CD14-positive monocyte (primary cell): ENCODE data around the gene C3orf52. TPM values are rescaled to one million over a fixed set of nuclear protein-coding genes. Genes with fewer than 3 reads are reported as not detected.

ENCODE experiments used
- DNase-seq, 3 donors: peaks; one replicate each; pipeline ENCODE4 v3.0.0-alpha.2; 2011 to 2022
- H2AFZ ChIP-seq: 2 replicates; pipeline ENCODE4 v1.6.0; 2012; ENCODE audit warnings: mild to moderate bottlenecking, low read depth, low read length, inconsistent platforms; ENCODE audit not compliant: insufficient read depth, poor library complexity, severe bottlenecking
- H3K27ac ChIP-seq, 2 donors: 1 replicate in 1 of 2; 2 replicates in 1 of 2; pipeline ENCODE4 v1.5.1; 2012 to 2013; ENCODE audit warnings: low read length in 2 of 2, control low read depth in 1 of 2, inconsistent platforms in 1 of 2, low read depth in 1 of 2, mild to moderate bottlenecking in 1 of 2
- H3K27me3 ChIP-seq, 2 donors: one replicate each; pipeline versions ENCODE4 v1.6.0 to v1.6.1; 2011 to 2013; ENCODE audit warnings: low read length in 2 of 2; ENCODE audit not compliant: control insufficient read depth in 2 of 2, insufficient read depth in 2 of 2
- H3K36me3 ChIP-seq, 2 donors: replicated peaks in 1 of 2; 1 replicate in 1 of 2; 2 replicates in 1 of 2; pipeline versions ENCODE4 v1.5.1 to v1.6.1; 2012 to 2013; ENCODE audit warnings: low read length in 2 of 2, control low read depth in 1 of 2, inconsistent platforms in 1 of 2, mild to moderate bottlenecking in 1 of 2; ENCODE audit not compliant: insufficient read depth in 2 of 2, control insufficient read depth in 1 of 2
- H3K4me1 ChIP-seq, 2 donors: 1 replicate in 1 of 2; 2 replicates in 1 of 2; pipeline versions ENCODE4 v1.5.1 to v1.6.1; 2012 to 2013; ENCODE audit warnings: low read length in 2 of 2, control low read depth in 1 of 2, inconsistent platforms in 1 of 2, mild to moderate bottlenecking in 1 of 2, moderate library complexity in 1 of 2; ENCODE audit not compliant: insufficient read depth in 2 of 2, control insufficient read depth in 1 of 2
- H3K4me2 ChIP-seq: replicated peaks from 2 replicates; pipeline ENCODE3; 2012; ENCODE audit warnings: low read length, moderate library complexity, mild to moderate bottlenecking; ENCODE audit not compliant: poor library complexity, severe bottlenecking; ENCODE audit errors: extremely low read depth
- H3K4me3 ChIP-seq, 3 experiments: fragments of 200-600 bp in 1 of 3; sonication (generic) in 1 of 3; replicated peaks in 1 of 3; 1 replicate in 2 of 3; 2 replicates in 1 of 3; pipeline ENCODE4 v1.5.1; 2011 to 2013; ENCODE audit warnings: low read length in 3 of 3, mild to moderate bottlenecking in 3 of 3, control low read depth in 2 of 3, low read depth in 2 of 3, inconsistent platforms in 1 of 3, moderate library complexity in 1 of 3
- H3K79me2 ChIP-seq: 2 replicates; pipeline ENCODE4 v1.6.0; 2012; ENCODE audit warnings: mild to moderate bottlenecking, control low read depth, inconsistent platforms, low read length, moderate library complexity; ENCODE audit not compliant: insufficient read depth
- H3K9ac ChIP-seq: 2 replicates; pipeline ENCODE4 v1.6.0; 2017; ENCODE audit warnings: low read length, mild to moderate bottlenecking; ENCODE audit not compliant: insufficient read depth, poor library complexity, severe bottlenecking
- H3K9me3 ChIP-seq, 2 donors: replicated peaks in 1 of 2; 1 replicate in 1 of 2; 2 replicates in 1 of 2; pipeline versions ENCODE4 v1.5.1 to v1.6.1; 2012 to 2013; ENCODE audit warnings: low read length in 2 of 2, control low read depth in 1 of 2; ENCODE audit not compliant: control insufficient read depth in 1 of 2, insufficient read depth in 1 of 2
- H4K20me1 ChIP-seq: 2 replicates; pipeline ENCODE4 v1.6.0; 2012; ENCODE audit warnings: mild to moderate bottlenecking, low read length, control low read depth, moderate library complexity; ENCODE audit not compliant: insufficient read depth
- H3K27ac Mint-ChIP-seq, 7 donors: one replicate each; pipeline ENCODE4 v1.8.0; 2020; ENCODE audit warnings: mild to moderate bottlenecking in 7 of 7, mixed read lengths in 7 of 7, moderate library complexity in 6 of 7, inconsistent platforms in 2 of 7
- H3K27me3 Mint-ChIP-seq, 3 donors: one replicate each; pipeline ENCODE4 v1.8.0; 2021 to 2022; ENCODE audit warnings: low read depth in 3 of 3, mild to moderate bottlenecking in 3 of 3, mixed read lengths in 3 of 3, moderate library complexity in 3 of 3, inconsistent platforms in 1 of 3
- H3K36me3 Mint-ChIP-seq, 2 donors: one replicate each; pipeline ENCODE4 v1.8.0; 2020; ENCODE audit warnings: mixed read lengths in 2 of 2, inconsistent platforms in 1 of 2, mild to moderate bottlenecking in 1 of 2
- H3K4me1 Mint-ChIP-seq: one replicate; pipeline ENCODE4 v1.8.0; 2020; ENCODE audit warnings: mild to moderate bottlenecking, mixed read lengths
- H3K4me3 Mint-ChIP-seq, 2 donors: one replicate each; pipeline ENCODE4 v1.8.0; 2020; ENCODE audit warnings: mild to moderate bottlenecking in 2 of 2, mixed read lengths in 2 of 2, moderate library complexity in 1 of 2
- H3K9me3 Mint-ChIP-seq, 7 donors: one replicate each; pipeline ENCODE4 v1.8.0; 2020 to 2022; ENCODE audit warnings: mixed read lengths in 7 of 7, mild to moderate bottlenecking in 6 of 7, moderate library complexity in 6 of 7, inconsistent platforms in 2 of 7
- WGBS: methylation state at CpG from one replicate; pipeline ENCODE4 v1.1.5; 2013; ENCODE audit warnings: missing lambda C conversion rate; ENCODE audit not compliant: insufficient coverage; 5-methylcytosine and 5-hydroxymethylcytosine counted together
- intact Hi-C, 2 donors: fragments of 100-400 bp; cut with micrococcal nuclease; formaldehyde crosslinking; loops; one replicate each; pipeline versions ENCODE4 v1.15.0 to v1.15.1; 2023
- polyA plus RNA-seq, 3 donors: library from polyadenylated mRNA; depleted of rRNA in 1 of 3; unstranded in 2 of 3; stranded (reverse) in 1 of 3; fragments of 300-500 nt in 2 of 3; fragments of >200 nt in 1 of 3; fragmentation: Illumina TruSeq in 2 of 3; gene quantifications; 1 replicate in 2 of 3; 2 replicates in 1 of 3; pipeline ENCODE4 v1.2.3, GENCODE V29; 2012 to 2021
- TF ChIP-seq, protein P1 (sequence below): fragments of 200-600 bp; IDR thresholded peaks from one replicate; pipeline ENCODE4 v1.8.0; 2022; ENCODE audit warnings: antibody characterized with exemption, mild to moderate bottlenecking

C3orf52 gene
- polyA plus RNA-seq, 3 donors = not detected

DNA sequence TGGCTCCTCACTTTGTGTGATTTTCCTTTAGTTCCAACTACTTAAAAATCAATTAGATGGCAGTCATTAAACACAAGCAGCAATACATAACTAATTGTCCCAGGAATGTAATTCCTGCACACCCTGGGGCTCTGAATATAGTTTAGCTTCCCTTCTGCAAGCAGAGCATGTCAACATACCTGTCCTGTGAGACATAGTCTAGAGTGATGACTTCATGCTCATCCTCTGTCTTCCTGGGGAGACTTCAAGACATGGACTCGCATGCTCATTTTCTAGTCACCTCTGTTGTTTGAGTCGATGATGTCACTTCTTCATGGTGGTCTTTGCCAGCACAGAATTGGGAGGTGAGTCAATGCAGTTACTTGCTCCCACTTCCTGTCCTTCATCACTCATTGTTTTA lies 15.7 kb downstream of the C3orf52 start:
- peaks cover 0 to 4% (median 0%) of the 10 kb centered on the region in 7 donors for H3K9me3 Mint-ChIP-seq
- no peak overlapping the region for H3K27ac Mint-ChIP-seq
- H3K9me3 ChIP-seq = no peaks in the 10 kb centered on the region
- H3K4me3 ChIP-seq = no peak overlapping the region
- H3K79me2 ChIP-seq = no peaks in the 10 kb centered on the region
- no peaks in the 10 kb centered on the region for H3K36me3 Mint-ChIP-seq
- H3K9ac ChIP-seq = no peak overlapping the region
- H3K27me3 Mint-ChIP-seq = peaks cover 42 to 54% (median 51%) of the 10 kb centered on the region in 3 donors
- no peaks in the 10 kb centered on the region for H3K4me1 ChIP-seq
- no peak overlapping the region for H3K27ac ChIP-seq
- H3K4me3 Mint-ChIP-seq = peak overlapping the region in 1 of 2 donors; percentile 12
- H2AFZ ChIP-seq = no peak overlapping the region
- no peak overlapping the region for H3K4me2 ChIP-seq
- no peaks in the 10 kb centered on the region for H3K36me3 ChIP-seq
- H4K20me1 ChIP-seq = no peaks in the 10 kb centered on the region
- TF ChIP-seq, protein P1, sequence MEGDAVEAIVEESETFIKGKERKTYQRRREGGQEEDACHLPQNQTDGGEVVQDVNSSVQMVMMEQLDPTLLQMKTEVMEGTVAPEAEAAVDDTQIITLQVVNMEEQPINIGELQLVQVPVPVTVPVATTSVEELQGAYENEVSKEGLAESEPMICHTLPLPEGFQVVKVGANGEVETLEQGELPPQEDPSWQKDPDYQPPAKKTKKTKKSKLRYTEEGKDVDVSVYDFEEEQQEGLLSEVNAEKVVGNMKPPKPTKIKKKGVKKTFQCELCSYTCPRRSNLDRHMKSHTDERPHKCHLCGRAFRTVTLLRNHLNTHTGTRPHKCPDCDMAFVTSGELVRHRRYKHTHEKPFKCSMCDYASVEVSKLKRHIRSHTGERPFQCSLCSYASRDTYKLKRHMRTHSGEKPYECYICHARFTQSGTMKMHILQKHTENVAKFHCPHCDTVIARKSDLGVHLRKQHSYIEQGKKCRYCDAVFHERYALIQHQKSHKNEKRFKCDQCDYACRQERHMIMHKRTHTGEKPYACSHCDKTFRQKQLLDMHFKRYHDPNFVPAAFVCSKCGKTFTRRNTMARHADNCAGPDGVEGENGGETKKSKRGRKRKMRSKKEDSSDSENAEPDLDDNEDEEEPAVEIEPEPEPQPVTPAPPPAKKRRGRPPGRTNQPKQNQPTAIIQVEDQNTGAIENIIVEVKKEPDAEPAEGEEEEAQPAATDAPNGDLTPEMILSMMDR = no peak
- H3K4me1 Mint-ChIP-seq = no peaks in the 10 kb centered on the region
- WGBS = 100% methylated on average over 2 of the region's 2 CpGs
- DNase-seq = no peak
- intact Hi-C loops = no loop called here
- H3K27me3 ChIP-seq = peaks cover 36 to 49% of the 10 kb centered on the region in 2 donors

DNA sequence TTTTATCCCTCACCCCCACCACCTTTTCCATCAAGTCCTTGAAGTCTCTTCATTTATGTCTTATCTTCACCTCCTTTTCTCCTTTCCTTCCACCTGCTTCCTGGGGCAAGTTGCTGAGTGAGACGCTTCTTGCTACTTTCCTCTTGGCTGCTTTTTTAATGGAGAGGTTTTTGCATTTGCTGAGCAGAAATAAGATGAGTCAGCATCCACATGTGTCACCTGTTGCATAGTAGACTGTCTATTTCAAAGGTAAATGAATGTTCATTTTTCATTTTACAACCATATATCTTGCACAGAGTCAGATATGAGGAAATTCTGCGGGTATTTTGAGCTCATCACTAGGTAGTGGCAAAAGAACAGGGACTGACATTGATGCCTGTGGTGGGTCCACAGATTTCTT lies 18.6 kb downstream of the C3orf52 start:
- Histone ChIP-seq H2AFZ (no peak overlapping the region), H3K4me1 (no peaks in the 10 kb centered on the region), H3K4me3 (no peak overlapping the region), H3K36me3 (no peaks in the 10 kb centered on the region), H4K20me1 (no peaks in the 10 kb centered on the region), H3K27me3 (peaks cover 24 to 25% of the 10 kb centered on the region in 2 donors), H3K9me3 (no peaks in the 10 kb centered on the region), H3K27ac (no peak overlapping the region), H3K9ac (no peak overlapping the region), H3K4me2 (no peak overlapping the region), H3K79me2 (no peaks in the 10 kb centered on the region)
- no peak for DNase-seq
- H3K9me3 Mint-ChIP-seq = no peaks in the 10 kb centered on the region
- TF ChIP-seq, protein P1 = no peak
- no peaks in the 10 kb centered on the region for H3K36me3 Mint-ChIP-seq
- H3K4me1 Mint-ChIP-seq = no peaks in the 10 kb centered on the region
- intact Hi-C loops = no loop called here
- no peak overlapping the region for H3K27ac Mint-ChIP-seq
- H3K4me3 Mint-ChIP-seq = peak overlapping the region in 1 of 2 donors; percentile 6
- peaks cover 27 to 44% (median 37%) of the 10 kb centered on the region in 3 donors for H3K27me3 Mint-ChIP-seq
- WGBS = 100% methylated on average over 1 of the region's 2 CpGs
